ENCODE results near the gene CHRDL2. TPM values are rescaled to one million over a fixed set of nuclear protein-coding genes. Genes with fewer than 3 reads are reported as not detected.

The CHRDL2 gene
- total RNA-seq, 2 experiments from 2014 or later: not detected

- intact Hi-C loops (cut with micrococcal nuclease; ENCODE audit: unreplicated experiment): loop anchor here (10.0 kb wide), 1 partner anchor 61 kb away; no protein-coding TSS in a partner anchor
- CTCF ChIA-PET (ENCODE audit: unreplicated experiment): interaction anchor here (1.0 kb wide), 1 partner anchor 27 kb away, joined by 3 read pairs; no protein-coding TSS in a partner anchor
- POLR2A ChIA-PET: interaction anchor here (0.6 kb wide), 1 partner anchor 23 kb away, joined by 3 read pairs; no protein-coding TSS in a partner anchor
- Histone ChIP-seq H4K20me1 (ENCODE audit: insufficient read depth, low read length) (no peaks in the 10 kb centered on the region), H3K36me3 (ENCODE audit: insufficient read depth, low read length) (no peaks in the 10 kb centered on the region), H3K27ac (ENCODE audit: low read depth, low read length, poor library complexity, severe bottlenecking) (no peak overlapping the region), H2AFZ (ENCODE audit: low read length) (no peak overlapping the region), H3K79me2 (ENCODE audit: insufficient read depth, low read depth, low read length) (no peaks in the 10 kb centered on the region), H3K9me2 (ENCODE audit: insufficient read depth, low read length) (no peaks in the 10 kb centered on the region), H3K9me3 (ENCODE audit: low read length) (no peaks in the 10 kb centered on the region), H3K4me1 (ENCODE audit: insufficient read depth, low read length, poor library complexity, severe bottlenecking) (no peaks in the 10 kb centered on the region), H3K4me3 (ENCODE audit: low read depth, low read length, poor library complexity, severe bottlenecking) (no peak overlapping the region), H3K4me2 (ENCODE audit: low read length) (no peak overlapping the region)
- BruUV-seq (replicated peaks): no TSS peak
- no peak for DNase-seq (ENCODE audit: low spot score)
- no peak for TF ChIP-seq EZH2phosphoT487 (IDR thresholded peaks at IDR 0.05; ENCODE audit: borderline replicate concordance, low read depth, low read length)
- TF ChIP-seq CTCF (conservative IDR thresholded peaks at IDR 0.05; ENCODE audit: low read length): no peak
These were observed 55.5 kb downstream of the CHRDL2 start for GRCh38 chr11:74675761-74676160.

GRCh38 chr11:74673693-74674360, 57.4 kb downstream of the CHRDL2 start:
- intact Hi-C loops (cut with micrococcal nuclease; ENCODE audit: unreplicated experiment): loop anchor here (10.0 kb wide), 1 partner anchor 59 kb away; no protein-coding TSS in a partner anchor
- no peaks in the 10 kb centered on the region for H4K20me1 ChIP-seq (ENCODE audit: insufficient read depth, low read length)
- no peaks in the 10 kb centered on the region for H3K4me1 ChIP-seq (ENCODE audit: insufficient read depth, low read length, poor library complexity, severe bottlenecking)
- H3K9me3 ChIP-seq (ENCODE audit: low read length): no peaks in the 10 kb centered on the region
- CTCF ChIA-PET (ENCODE audit: unreplicated experiment): no interaction called here
- BruUV-seq (replicated peaks): no TSS peak
- POLR2A ChIA-PET: no interaction called here
- no peak overlapping the region for H3K4me3 ChIP-seq (ENCODE audit: low read depth, low read length, poor library complexity, severe bottlenecking)
- no peaks in the 10 kb centered on the region for H3K9me2 ChIP-seq (ENCODE audit: insufficient read depth, low read length)
- no peak for DNase-seq (ENCODE audit: low spot score)
- no peak overlapping the region for H2AFZ ChIP-seq (ENCODE audit: low read length)
- no peaks in the 10 kb centered on the region for H3K79me2 ChIP-seq (ENCODE audit: insufficient read depth, low read depth, low read length)
- no peaks in the 10 kb centered on the region for H3K36me3 ChIP-seq (ENCODE audit: insufficient read depth, low read length)
- no peak overlapping the region for H3K27ac ChIP-seq (ENCODE audit: low read depth, low read length, poor library complexity, severe bottlenecking)
- TF ChIP-seq EZH2phosphoT487 (IDR thresholded peaks at IDR 0.05; ENCODE audit: borderline replicate concordance, low read depth, low read length) (no peak), CTCF (conservative IDR thresholded peaks at IDR 0.05; ENCODE audit: low read length) (no peak)
- H3K4me2 ChIP-seq (ENCODE audit: low read length): no peak overlapping the region
